Glomerular visceral epithelial cell (primary cell): ENCODE measurements around the gene PHF20.
A peak's percentile ranks its signal among the peaks of the same experiment; 100 is the strongest.
"Not testable (repeated sequence)": the region's sequence is repeated elsewhere in the genome, so short reads cannot be mapped to it uniquely, and the experiment has no call there.

Experiments
- DNase-seq: peaks from one replicate; pipeline ENCODE4 v3.0.0-alpha.2; 2016; ENCODE audit errors: extremely low spot score

Gene PHF20

GRCh38 chr20:35884541-35884865 lies 112.7 kb downstream of the PHF20 start:
- no peak for DNase-seq

- no peak for DNase-seq
These were observed 113.4 kb downstream of the PHF20 start for GRCh38 chr20:35885212-35885611.

GRCh38 chr20:35886537-35886936 lies 114.7 kb downstream of the PHF20 start:
- DNase-seq: no peak

GRCh38 chr20:35887393-35888064 lies 115.7 kb downstream of the PHF20 start:
- DNase-seq: no peak

GRCh38 chr20:35888657-35889056 lies 116.8 kb downstream of the PHF20 start:
- DNase-seq: no peak

- no peak for DNase-seq
These were observed 119.6 kb downstream of the PHF20 start for GRCh38 chr20:35891375-35891774.

- DNase-seq: no peak
These were observed 121.1 kb downstream of the PHF20 start for GRCh38 chr20:35892871-35893270.

- DNase-seq: no peak
These were observed 122.1 kb downstream of the PHF20 start for GRCh38 chr20:35893942-35894341.

GRCh38 chr20:35895516-35895915 lies 123.7 kb downstream of the PHF20 start:
- DNase-seq: not testable (repeated sequence)

GRCh38 chr20:35899064-35899463 lies 127.2 kb downstream of the PHF20 start:
- no peak for DNase-seq

GRCh38 chr20:35901230-35901629 lies 129.4 kb downstream of the PHF20 start:
- not testable (repeated sequence) for DNase-seq

- peak; percentile 72 for DNase-seq
These were observed 130.1 kb downstream of the PHF20 start for GRCh38 chr20:35901678-35902544.

- no peak for DNase-seq
These were observed 130.7 kb downstream of the PHF20 start for GRCh38 chr20:35902545-35902941.

- DNase-seq: no peak
These were observed 132.0 kb downstream of the PHF20 start for GRCh38 chr20:35903843-35904242.

GRCh38 chr20:35904982-35905663 lies 133.3 kb downstream of the PHF20 start:
- DNase-seq: no peak

GRCh38 chr20:35907017-35907701 lies 135.3 kb downstream of the PHF20 start:
- no peak for DNase-seq

GRCh38 chr20:35908007-35908406 lies 136.2 kb downstream of the PHF20 start:
- no peak for DNase-seq

- DNase-seq: no peak
These were observed 137.4 kb downstream of the PHF20 start for GRCh38 chr20:35909176-35909575.

GRCh38 chr20:35909796-35910195 lies 138.0 kb downstream of the PHF20 start:
- DNase-seq: no peak

GRCh38 chr20:35910254-35910653 lies 138.4 kb downstream of the PHF20 start:
- no peak for DNase-seq

- no peak for DNase-seq
These were observed 141.1 kb downstream of the PHF20 start for GRCh38 chr20:35912881-35913280.

GRCh38 chr20:35917077-35917476 lies 145.3 kb downstream of the PHF20 start:
- DNase-seq: no peak
